Prostate gland (tissue), 2 donors: ENCODE measurements around the gene TMEM161A. TPM values are rescaled to one million over a fixed set of nuclear protein-coding genes. Genes with fewer than 3 reads are reported as not detected.

Experiments used
- DNase-seq: peaks from one replicate; pipeline ENCODE4 v3.0.0-alpha.2; 2019; ENCODE audit warnings: low spot score
- H3K27ac ChIP-seq, 2 donors: fragments of 200-600 bp; sonication (generic); 2 replicates each; pipeline ENCODE4 v1.5.1; 2017 to 2019
- H3K27me3 ChIP-seq: fragments of 200-600 bp; sonication (generic); replicated peaks from 2 replicates; pipeline ENCODE4 v1.5.1; 2019; ENCODE audit not compliant: insufficient read depth
- H3K36me3 ChIP-seq, 2 donors: fragments of 200-600 bp; sonication (generic); 1 replicate in 1 of 2; 2 replicates in 1 of 2; pipeline versions ENCODE4 v1.5.1 to v1.8.1; 2017 to 2019
- H3K4me1 ChIP-seq: fragments of 200-600 bp; sonication (generic); replicated peaks from 2 replicates; pipeline ENCODE4 v1.5.1; 2019
- H3K4me3 ChIP-seq, 2 donors: fragments of 200-600 bp; sonication (generic); 2 replicates each; pipeline ENCODE4 v1.5.1; 2017 to 2019
- H3K9me3 ChIP-seq: fragments of 200-600 bp; sonication (generic); 2 replicates; pipeline ENCODE4 v1.5.1; 2017
- CTCF ChIP-seq, 4 experiments: fragments of 200-600 bp in 2 of 4; fragments of 450-650 bp in 2 of 4; sonication (generic) in 2 of 4; IDR thresholded peaks; 1 replicate in 3 of 4; 2 replicates in 1 of 4; pipeline ENCODE4 v1.5.1; 2016 to 2019; ENCODE audit warnings: antibody characterized with exemption in 4 of 4, mild to moderate bottlenecking in 2 of 4, moderate library complexity in 2 of 4
- POLR2A ChIP-seq: fragments of 450-650 bp; IDR thresholded peaks from one replicate; pipeline ENCODE4 v1.6.1; 2016; ENCODE audit warnings: antibody characterized with exemption, mild to moderate bottlenecking
- POLR2AphosphoS5 ChIP-seq: sonication (generic); formaldehyde crosslinking; IDR thresholded peaks from one replicate; pipeline ENCODE4 v1.6.1; 2017; ENCODE audit warnings: antibody characterized with exemption
- WGBS: methylation state at CpG from one replicate; pipeline ENCODE4 v1.1.5; 2018; 5-methylcytosine and 5-hydroxymethylcytosine counted together
- intact Hi-C: fragments of 100-400 bp; cut with DNase I; formaldehyde crosslinking; loops from one replicate; pipeline ENCODE4 v1.14.2; 2022
- total RNA-seq, 2 donors: library from RNA; depleted of rRNA; stranded (reverse); fragments of >200 nt; gene quantifications; one replicate each; pipeline ENCODE4 v1.1.0, GENCODE V29; 2016

The TMEM161A gene
- total RNA-seq, 2 donors from 2014 or later: 24.0 to 40.9 TPM

DNA sequence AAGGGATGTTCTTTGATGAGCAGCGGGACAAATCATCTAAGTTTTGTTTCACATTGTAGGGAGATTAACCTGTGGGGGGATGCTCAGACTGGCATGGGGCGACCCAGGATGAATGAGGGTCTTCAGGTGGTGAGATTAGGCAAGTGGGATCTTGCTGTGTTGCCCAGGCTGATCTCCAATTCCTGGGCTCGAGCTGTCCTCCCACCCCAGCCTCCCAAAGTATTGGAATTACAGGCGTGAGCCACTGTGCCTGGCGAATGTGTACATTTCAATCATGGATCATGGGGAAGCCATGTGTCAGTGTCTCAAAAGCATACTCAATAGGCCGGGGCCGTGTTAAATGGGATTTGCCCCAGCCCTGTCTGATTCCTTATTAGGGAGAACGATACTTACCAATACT is 66.4 kb downstream of the TMEM161A start:
- no peaks in the 10 kb centered on the region for H3K9me3 ChIP-seq
- H3K36me3 ChIP-seq: no peaks in the 10 kb centered on the region
- 94% methylated on average over 8 of the region's 8 CpGs for WGBS
- intact Hi-C loops: no loop called here
- no peaks in the 10 kb centered on the region for H3K4me1 ChIP-seq
- no peak overlapping the region for H3K4me3 ChIP-seq
- no peak overlapping the region for H3K27ac ChIP-seq
- H3K27me3 ChIP-seq: no peaks in the 10 kb centered on the region
- DNase-seq: no peak
- TF ChIP-seq POLR2A (no peak), CTCF (IDR thresholded peaks at IDR 0.05) (no peak), POLR2AphosphoS5 (no peak)

Other genes starting within 250 kb of the TMEM161A start
- 10 to 100 TPM in 1 of 2 donors, not detected in 1; 38.7 TPM for gene CERS1, start 242.3 kb downstream of the TMEM161A start, total RNA-seq
- gene COPE, start 219.1 kb downstream of the TMEM161A start, total RNA-seq: 100 to 1,000 TPM; 402 to 553 TPM
- gene DDX49, start 218.8 kb downstream of the TMEM161A start, total RNA-seq: 10 to 100 TPM; 72.0 to 91.2 TPM
- 10 to 100 TPM; 21.9 to 29.5 TPM for gene HOMER3, start 197.3 kb downstream of the TMEM161A start, total RNA-seq
- 10 to 100 TPM; 41.8 to 99.6 TPM for gene SUGP2, start 105.0 kb downstream of the TMEM161A start, total RNA-seq
- gene ARMC6, start 104.9 kb downstream of the TMEM161A start, total RNA-seq: 10 to 100 TPM; 36.1 to 43.3 TPM
- gene SLC25A42, start 74.5 kb downstream of the TMEM161A start, total RNA-seq: 10 to 100 TPM; 11.5 to 18.6 TPM
- not detected for gene MEF2B, start 31.8 kb upstream of the TMEM161A start, total RNA-seq
- gene BORCS8, start 53.7 kb upstream of the TMEM161A start, total RNA-seq: 10 to 100 TPM; 18.0 to 26.9 TPM
- gene RFXANK, start 53.8 kb upstream of the TMEM161A start, total RNA-seq: 10 to 100 TPM; 44.2 to 46.3 TPM
- 10 to 100 TPM; 12.8 to 13.2 TPM for gene NR2C2AP, start 64.9 kb upstream of the TMEM161A start, total RNA-seq
- gene NCAN, start 73.5 kb upstream of the TMEM161A start, total RNA-seq: 1 to 10 TPM in 1 of 2 donors, not detected in 1; 1.2 TPM
- gene TM6SF2, start 134.8 kb upstream of the TMEM161A start, total RNA-seq: 1 to 10 TPM in 1 of 2 donors, not detected in 1; 3.4 TPM
- gene SUGP1, start 182.0 kb upstream of the TMEM161A start, total RNA-seq: 10 to 100 TPM; 51.1 to 53.5 TPM
- gene MAU2, start 182.4 kb upstream of the TMEM161A start, total RNA-seq: 100 to 1,000 TPM in 1 of 2 donors, 10 to 100 TPM in 1; 52.5 to 106 TPM